ENCODE measurements around the gene FBXW4. TPM values are rescaled to one million over a fixed set of nuclear protein-coding genes. Genes with fewer than 3 reads are reported as not detected.

FBXW4 gene
- total RNA-seq, 2 experiments from 2014 or later = 43.1 to 60.9 TPM

- no peak overlapping the region for H3K4me3 ChIP-seq (ENCODE audit: low read depth, low read length, poor library complexity, severe bottlenecking)
- H3K9me3 ChIP-seq (ENCODE audit: low read length) = no peaks in the 10 kb centered on the region
- no peak overlapping the region for H2AFZ ChIP-seq (ENCODE audit: low read length)
- BruUV-seq (replicated peaks) = no TSS peak
- no peaks in the 10 kb centered on the region for H4K20me1 ChIP-seq (ENCODE audit: insufficient read depth, low read length)
- no peaks in the 10 kb centered on the region for H3K9me2 ChIP-seq (ENCODE audit: insufficient read depth, low read length)
- intact Hi-C loops (cut with micrococcal nuclease; ENCODE audit: unreplicated experiment) = no loop called here
- H3K79me2 ChIP-seq (ENCODE audit: insufficient read depth, low read depth, low read length) = no peaks in the 10 kb centered on the region
- peaks cover 51% of the 10 kb centered on the region for H3K36me3 ChIP-seq (ENCODE audit: insufficient read depth, low read length)
- no peaks in the 10 kb centered on the region for H3K4me1 ChIP-seq (ENCODE audit: insufficient read depth, low read length, poor library complexity, severe bottlenecking)
- ChIA-PET CTCF (ENCODE audit: unreplicated experiment) (no interaction called here), POLR2A (no interaction called here)
- no peak for DNase-seq (ENCODE audit: low spot score)
- no peak overlapping the region for H3K27ac ChIP-seq (ENCODE audit: low read depth, low read length, poor library complexity, severe bottlenecking)
- H3K4me2 ChIP-seq (ENCODE audit: low read length) = no peak overlapping the region
- TF ChIP-seq, protein P1, sequence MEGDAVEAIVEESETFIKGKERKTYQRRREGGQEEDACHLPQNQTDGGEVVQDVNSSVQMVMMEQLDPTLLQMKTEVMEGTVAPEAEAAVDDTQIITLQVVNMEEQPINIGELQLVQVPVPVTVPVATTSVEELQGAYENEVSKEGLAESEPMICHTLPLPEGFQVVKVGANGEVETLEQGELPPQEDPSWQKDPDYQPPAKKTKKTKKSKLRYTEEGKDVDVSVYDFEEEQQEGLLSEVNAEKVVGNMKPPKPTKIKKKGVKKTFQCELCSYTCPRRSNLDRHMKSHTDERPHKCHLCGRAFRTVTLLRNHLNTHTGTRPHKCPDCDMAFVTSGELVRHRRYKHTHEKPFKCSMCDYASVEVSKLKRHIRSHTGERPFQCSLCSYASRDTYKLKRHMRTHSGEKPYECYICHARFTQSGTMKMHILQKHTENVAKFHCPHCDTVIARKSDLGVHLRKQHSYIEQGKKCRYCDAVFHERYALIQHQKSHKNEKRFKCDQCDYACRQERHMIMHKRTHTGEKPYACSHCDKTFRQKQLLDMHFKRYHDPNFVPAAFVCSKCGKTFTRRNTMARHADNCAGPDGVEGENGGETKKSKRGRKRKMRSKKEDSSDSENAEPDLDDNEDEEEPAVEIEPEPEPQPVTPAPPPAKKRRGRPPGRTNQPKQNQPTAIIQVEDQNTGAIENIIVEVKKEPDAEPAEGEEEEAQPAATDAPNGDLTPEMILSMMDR (conservative IDR thresholded peaks at IDR 0.05; ENCODE audit: low read length) = no peak
- TF ChIP-seq EZH2phosphoT487 (IDR thresholded peaks at IDR 0.05; ENCODE audit: borderline replicate concordance, low read depth, low read length) = no peak
These were observed 39.4 kb downstream of the FBXW4 start for GRCh38 chr10:101655570-101655969.

DNA sequence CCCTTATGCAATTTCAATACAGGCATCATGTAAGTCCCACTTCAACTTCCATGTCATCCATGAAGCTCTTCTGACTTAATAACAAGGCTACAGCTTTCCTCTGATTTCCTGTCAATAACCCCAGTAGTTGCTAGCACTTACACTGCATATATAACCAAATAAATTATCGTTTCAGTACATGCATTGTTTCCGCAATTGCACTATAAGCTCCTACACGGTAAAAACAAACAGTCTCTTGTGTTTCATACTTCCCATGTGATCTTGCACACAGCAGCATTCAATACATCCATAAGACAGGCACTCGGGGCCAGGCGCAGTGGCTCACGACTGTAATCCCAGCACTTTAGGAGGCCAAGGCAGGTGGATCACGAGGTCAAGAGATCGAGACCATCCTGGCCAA lies 41.4 kb downstream of the FBXW4 start:
- intact Hi-C loops (cut with micrococcal nuclease; ENCODE audit: unreplicated experiment) = no loop called here
- Histone ChIP-seq H3K9me3 (ENCODE audit: low read length) (no peaks in the 10 kb centered on the region), H2AFZ (ENCODE audit: low read length) (no peak overlapping the region), H3K27ac (ENCODE audit: low read depth, low read length, poor library complexity, severe bottlenecking) (no peak overlapping the region), H3K36me3 (ENCODE audit: insufficient read depth, low read length) (peaks cover 37% of the 10 kb centered on the region), H3K4me3 (ENCODE audit: low read depth, low read length, poor library complexity, severe bottlenecking) (no peak overlapping the region), H3K4me1 (ENCODE audit: insufficient read depth, low read length, poor library complexity, severe bottlenecking) (no peaks in the 10 kb centered on the region), H3K9me2 (ENCODE audit: insufficient read depth, low read length) (no peaks in the 10 kb centered on the region), H3K79me2 (ENCODE audit: insufficient read depth, low read depth, low read length) (no peaks in the 10 kb centered on the region), H3K4me2 (ENCODE audit: low read length) (no peak overlapping the region), H4K20me1 (ENCODE audit: insufficient read depth, low read length) (no peaks in the 10 kb centered on the region)
- TF ChIP-seq EZH2phosphoT487 (IDR thresholded peaks at IDR 0.05; ENCODE audit: borderline replicate concordance, low read depth, low read length) = no peak
- TF ChIP-seq, protein P1 (conservative IDR thresholded peaks at IDR 0.05; ENCODE audit: low read length) = no peak
- BruUV-seq (replicated peaks) = no TSS peak
- ChIA-PET POLR2A (interaction anchor here (0.7 to 0.9 kb wide), 2 partner anchors 36 to 504 kb away, joined by 3 read pairs; no protein-coding TSS in a partner anchor), CTCF (ENCODE audit: unreplicated experiment) (no interaction called here)
- DNase-seq (ENCODE audit: low spot score) = no peak

- TF ChIP-seq, protein P1 (conservative IDR thresholded peaks at IDR 0.05; ENCODE audit: low read length) = no peak
- no peak for TF ChIP-seq EZH2phosphoT487 (IDR thresholded peaks at IDR 0.05; ENCODE audit: borderline replicate concordance, low read depth, low read length)
- Histone ChIP-seq H3K9me3 (ENCODE audit: low read length) (no peaks in the 10 kb centered on the region), H3K79me2 (ENCODE audit: insufficient read depth, low read depth, low read length) (no peaks in the 10 kb centered on the region), H3K9me2 (ENCODE audit: insufficient read depth, low read length) (no peaks in the 10 kb centered on the region), H3K27ac (ENCODE audit: low read depth, low read length, poor library complexity, severe bottlenecking) (no peak overlapping the region), H3K4me1 (ENCODE audit: insufficient read depth, low read length, poor library complexity, severe bottlenecking) (no peaks in the 10 kb centered on the region), H4K20me1 (ENCODE audit: insufficient read depth, low read length) (no peaks in the 10 kb centered on the region), H3K36me3 (ENCODE audit: insufficient read depth, low read length) (peaks cover 35% of the 10 kb centered on the region), H3K4me3 (ENCODE audit: low read depth, low read length, poor library complexity, severe bottlenecking) (no peak overlapping the region), H2AFZ (ENCODE audit: low read length) (no peak overlapping the region), H3K4me2 (ENCODE audit: low read length) (no peak overlapping the region)
- CTCF ChIA-PET (ENCODE audit: unreplicated experiment) = no interaction called here
- intact Hi-C loops (cut with micrococcal nuclease; ENCODE audit: unreplicated experiment) = no loop called here
- POLR2A ChIA-PET = no interaction called here
- BruUV-seq (replicated peaks) = no TSS peak
- DNase-seq (ENCODE audit: low spot score) = no peak
These were observed 43.6 kb downstream of the FBXW4 start for GRCh38 chr10:101651336-101651735.
